Posterior vena cava (tissue), 2 donors: Measurements from ENCODE around the gene TSPAN9. TPM values are rescaled to one million over a fixed set of nuclear protein-coding genes. Genes with fewer than 3 reads are reported as not detected.

Source experiments
- DNase-seq: peaks from one replicate; pipeline ENCODE4 v3.0.0-alpha.2; 2020; ENCODE audit warnings: low spot score
- intact Hi-C, 2 donors: fragments of 100-400 bp; cut with DNase I; formaldehyde crosslinking; loops; one replicate each; pipeline versions ENCODE4 v1.14.1 to v1.14.2; 2022 to 2023
- total RNA-seq, 2 donors: library from RNA; stranded (reverse); fragmentation: NEBNext Ultra II Directional; extraction: Animal tissue kit (Norgen Biotek cat#: 25700); gene quantifications; one replicate each; pipeline ENCODE4 v1.2.1, GENCODE V29; 2021
- donor health status: DM: yes; HTN: yes; CAD: no.
- donor health status: DM: yes; HTN: yes; CAD: no.

TSPAN9 gene
- total RNA-seq, 2 donors from 2014 or later = 34.2 to 38.5 TPM

GRCh38 chr12:3204730-3205531 is 127.8 kb downstream of the TSPAN9 start:
- intact Hi-C loops = loop anchor here in 1 of 2 donors (5.0 kb wide), 2 partner anchors 62 to 133 kb away; no protein-coding TSS in a partner anchor
- no peak for DNase-seq

DNA sequence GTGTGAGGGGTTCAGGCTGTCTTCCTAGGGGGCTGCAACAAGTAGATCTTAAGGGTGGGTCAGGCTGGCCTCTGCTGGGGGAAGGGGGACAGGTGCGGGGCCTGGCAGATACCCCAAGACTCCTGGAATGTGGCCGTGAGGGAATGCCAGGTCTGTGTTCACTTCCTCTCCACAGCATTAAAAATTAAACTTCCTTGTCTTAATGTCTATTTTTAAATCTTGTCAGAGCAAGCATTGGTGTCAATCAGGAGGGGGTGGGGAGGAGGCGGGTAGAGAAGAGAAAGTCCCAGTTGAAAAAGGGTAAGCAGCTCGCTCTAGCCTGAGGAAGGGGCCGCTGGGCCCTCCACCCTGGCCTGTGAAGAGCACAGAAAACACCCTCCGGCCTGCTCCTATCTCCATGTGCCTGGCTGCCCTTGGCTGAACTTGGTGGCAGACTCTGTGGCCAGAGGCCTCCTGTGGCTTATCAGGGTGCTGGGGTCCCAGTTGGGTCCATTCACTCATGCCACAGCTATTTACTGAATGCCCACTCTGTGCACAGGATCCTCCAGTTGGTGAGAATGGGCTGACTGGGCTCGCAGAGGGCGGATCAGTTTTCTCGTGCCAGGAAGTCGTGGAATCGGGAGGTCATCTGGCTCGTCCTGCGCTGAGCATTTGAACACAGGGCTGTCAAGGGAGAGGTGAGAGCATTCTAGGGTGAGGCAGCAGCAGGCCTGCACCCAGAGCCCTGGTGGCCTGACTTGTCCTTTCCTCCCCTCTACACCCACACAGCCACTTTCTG is 128.8 kb downstream of the TSPAN9 start:
- no peak for DNase-seq
- intact Hi-C loops = no loop called here

GRCh38 chr12:3206536-3207072 is 129.4 kb downstream of the TSPAN9 start:
- no peak for DNase-seq
- intact Hi-C loops = no loop called here

- intact Hi-C loops = no loop called here
- no peak for DNase-seq
Observed at GRCh38 chr12:3207175-3207574, 130.0 kb downstream of the TSPAN9 start.

DNA sequence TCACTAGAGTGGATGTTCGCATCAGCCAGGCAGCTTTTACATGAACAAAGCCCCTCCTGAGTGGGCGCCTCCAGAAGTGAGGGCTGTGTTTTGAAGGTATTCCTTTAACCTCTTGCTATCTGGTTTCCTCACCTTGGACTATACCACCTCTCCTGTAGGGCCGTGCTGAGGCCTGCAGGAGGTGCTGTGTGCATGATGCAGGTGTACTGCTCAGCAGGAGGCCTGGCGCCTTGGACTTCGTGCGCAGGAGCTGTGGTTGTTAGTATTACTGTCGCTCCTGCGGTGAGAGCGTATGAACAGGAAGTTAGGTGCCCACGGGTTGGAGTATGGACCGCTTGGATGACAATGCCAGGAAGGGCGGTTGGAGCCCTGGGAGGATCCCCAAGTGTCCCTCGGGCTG is 130.7 kb downstream of the TSPAN9 start:
- intact Hi-C loops = no loop called here
- no peak for DNase-seq

- intact Hi-C loops = no loop called here
Observed at GRCh38 chr12:3213188-3213587, 136.0 kb downstream of the TSPAN9 start.

GRCh38 chr12:3213768-3214167 is 136.6 kb downstream of the TSPAN9 start:
- intact Hi-C loops = no loop called here

More at GRCh38 chr12:3213188-3213587, 136.0 kb downstream of the TSPAN9 start:
- DNase-seq = no peak

DNA sequence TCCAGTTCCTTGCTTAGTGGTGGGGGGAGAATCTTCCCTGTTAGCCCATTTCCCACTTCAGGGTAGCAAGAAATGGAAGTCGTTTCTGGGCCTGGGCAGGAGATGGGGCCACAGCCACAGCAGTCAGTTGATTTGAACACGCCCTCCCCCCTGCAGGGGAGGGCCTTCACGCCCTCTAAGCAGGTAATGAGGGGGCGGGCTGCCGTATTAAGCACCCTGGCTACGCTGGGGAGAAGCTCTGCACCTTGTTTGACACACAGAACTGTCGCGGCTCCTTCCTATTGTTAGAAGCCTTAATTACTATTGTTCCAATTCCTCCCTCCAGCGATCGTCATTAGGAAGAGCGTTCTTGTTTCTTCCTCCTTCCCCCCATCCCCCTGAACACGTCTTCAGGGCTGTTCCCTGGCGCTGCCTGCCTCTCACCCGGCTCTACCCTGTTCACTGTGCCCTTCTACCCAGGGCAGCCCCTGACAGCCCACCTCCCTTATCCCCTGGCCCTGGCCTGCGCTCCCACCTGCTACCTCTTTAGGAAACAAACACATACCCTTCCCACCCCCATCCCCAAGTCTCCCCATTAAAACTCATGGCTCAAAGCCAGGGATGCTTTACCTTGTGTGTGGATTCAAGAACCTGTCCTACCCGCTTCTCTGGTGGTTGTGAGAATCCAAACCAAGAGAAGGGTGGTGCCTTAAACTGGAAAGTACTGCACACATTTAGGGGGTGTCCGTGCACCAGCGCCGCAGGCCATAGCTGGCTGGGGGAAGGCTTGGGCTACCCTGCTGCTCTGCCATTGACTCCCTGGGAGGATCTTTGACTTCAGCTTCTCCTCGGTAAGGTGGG is 137.6 kb downstream of the TSPAN9 start:
- intact Hi-C loops = no loop called here
- DNase-seq = no peak

More at GRCh38 chr12:3213768-3214167, 136.6 kb downstream of the TSPAN9 start:
- DNase-seq = no peak

DNA sequence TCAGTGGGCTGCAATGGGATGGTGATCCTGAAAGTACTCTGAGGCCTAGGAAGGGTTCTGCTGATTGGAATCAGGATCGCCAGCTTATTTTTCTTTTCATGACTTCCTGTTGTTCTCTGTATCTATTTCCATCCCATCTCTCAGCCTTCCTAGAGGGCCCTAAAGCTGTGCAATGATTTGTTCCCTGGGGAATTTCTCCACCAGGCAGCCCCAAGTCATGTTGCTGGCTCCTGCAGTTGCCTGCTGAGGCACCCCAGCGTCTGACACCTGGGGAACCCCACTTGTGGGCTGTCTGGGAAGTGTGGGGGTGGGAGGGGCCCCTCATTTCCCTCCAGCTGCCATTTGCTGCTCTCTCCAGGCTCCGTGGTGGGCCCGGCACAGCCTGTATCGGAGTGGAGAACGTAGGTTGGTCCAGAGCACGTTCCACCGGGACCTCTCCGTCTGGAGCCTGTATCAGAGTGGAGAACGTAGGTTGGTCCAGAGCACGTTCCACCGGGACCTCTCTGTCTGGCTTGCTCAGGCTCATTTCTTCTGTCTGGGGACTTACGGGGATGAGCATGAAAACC is 138.3 kb downstream of the TSPAN9 start:
- intact Hi-C loops = no loop called here

GRCh38 chr12:3216097-3216496 is 138.9 kb downstream of the TSPAN9 start:
- no peak for DNase-seq
- intact Hi-C loops = no loop called here

More for the DNA sequence above, 138.3 kb downstream of the TSPAN9 start:
- no peak for DNase-seq

GRCh38 chr12:3216726-3217682 is 139.8 kb downstream of the TSPAN9 start:
- intact Hi-C loops = no loop called here
- no peak for DNase-seq

GRCh38 chr12:3217683-3218079 is 140.5 kb downstream of the TSPAN9 start:
- intact Hi-C loops = no loop called here
- no peak for DNase-seq

GRCh38 chr12:3218228-3219171 is 141.3 kb downstream of the TSPAN9 start:
- intact Hi-C loops = no loop called here
- DNase-seq = peak; percentile 93

- intact Hi-C loops = no loop called here
- DNase-seq = no peak
Observed at GRCh38 chr12:3219233-3219632, 142.1 kb downstream of the TSPAN9 start.

DNA sequence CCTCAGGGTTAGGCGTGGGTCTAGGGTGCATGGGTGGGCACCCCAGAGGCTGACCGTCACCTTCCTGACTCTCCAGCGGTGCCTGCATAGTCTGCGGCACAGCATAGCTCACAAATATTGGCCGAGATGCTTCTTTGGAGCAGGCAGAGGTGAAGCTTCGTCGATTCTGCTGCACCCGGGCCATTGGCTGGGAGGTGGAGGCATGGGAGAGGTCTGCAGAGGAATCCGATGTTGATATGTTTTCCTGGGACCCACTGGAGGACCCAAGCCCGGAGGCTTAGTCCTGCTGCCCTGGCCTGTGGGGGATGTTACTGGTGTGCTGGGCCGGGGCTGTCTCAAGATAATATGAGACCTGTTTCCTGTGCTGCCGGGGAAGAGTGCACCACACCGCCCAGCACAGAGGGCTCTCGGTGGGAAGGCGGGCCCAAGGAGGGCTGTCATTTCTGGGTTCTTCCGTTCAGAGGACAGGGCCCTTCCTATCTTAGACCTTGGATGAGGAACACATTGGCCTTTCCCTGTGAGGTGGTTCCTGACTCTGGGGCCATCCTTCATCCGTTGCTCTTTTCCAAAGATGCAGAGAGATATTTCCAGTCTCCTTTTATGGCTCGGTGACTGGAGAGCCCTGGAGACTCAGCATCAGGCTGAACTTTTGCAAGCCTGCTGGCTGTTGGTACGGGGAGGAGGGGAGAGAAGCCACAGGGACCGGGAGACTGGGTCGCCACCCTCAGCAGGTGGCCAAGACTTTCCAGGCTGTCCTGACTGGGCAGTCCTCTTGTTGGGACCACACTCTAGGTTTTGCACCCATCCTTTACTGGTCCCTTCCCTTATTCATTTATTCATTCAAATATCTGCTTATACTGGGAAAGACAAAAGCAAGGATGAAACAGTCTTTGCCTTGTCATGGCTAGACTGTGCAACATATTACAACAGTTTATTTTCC is 143.5 kb downstream of the TSPAN9 start:
- no peak for DNase-seq
- intact Hi-C loops = no loop called here

GRCh38 chr12:3222306-3222705 is 145.1 kb downstream of the TSPAN9 start:
- no peak for DNase-seq
- intact Hi-C loops = no loop called here
